OCI-LY1 (cell line): ENCODE measurements around the gene SLC15A5.

ENCODE experiments used
- H2AFZ ChIP-seq: fragments of 200-600 bp; sonication (generic), shearing (Covaris generic); 2 replicates; pipeline ENCODE4 v1.6.0; 2014; ENCODE audit warnings: antibody characterized with exemption, mild to moderate bottlenecking, low read length
- H3F3A ChIP-seq: fragments of 200-600 bp; sonication (generic), shearing (Covaris generic); 2 replicates; pipeline ENCODE4 v1.6.0; 2014; ENCODE audit warnings: mild to moderate bottlenecking, antibody characterized with exemption, low read length, moderate library complexity; ENCODE audit not compliant: insufficient read depth
- H3K27ac ChIP-seq: fragments of 200-600 bp; sonication (generic); 2 replicates; pipeline ENCODE4 v1.5.1; 2014; ENCODE audit warnings: low read length, mixed run types, mild to moderate bottlenecking, low read depth; ENCODE audit not compliant: poor library complexity, severe bottlenecking
- H3K27me3 ChIP-seq: fragments of 200-600 bp; sonication (generic); 2 replicates; pipeline ENCODE4 v1.6.0; 2014; ENCODE audit warnings: antibody characterized with exemption, mild to moderate bottlenecking, low read length, moderate library complexity; ENCODE audit not compliant: insufficient read depth
- H3K36me3 ChIP-seq: fragments of 200-600 bp; sonication (generic); 2 replicates; pipeline ENCODE4 v1.6.1; 2014; ENCODE audit warnings: mild to moderate bottlenecking, antibody characterized with exemption, low read length, moderate library complexity, mixed read lengths; ENCODE audit not compliant: insufficient read depth
- H3K4me1 ChIP-seq: fragments of 200-600 bp; sonication (generic); 2 replicates; pipeline ENCODE4 v1.5.1; 2014; ENCODE audit warnings: mild to moderate bottlenecking, low read length, moderate library complexity; ENCODE audit not compliant: insufficient read depth, severe bottlenecking
- H3K4me2 ChIP-seq: fragments of 200-600 bp; sonication (generic), shearing (Covaris generic); 2 replicates; pipeline ENCODE4 v1.6.1; 2014; ENCODE audit warnings: low read length
- H3K4me3 ChIP-seq: fragments of 200-600 bp; sonication (generic); 2 replicates; pipeline ENCODE4 v1.5.1; 2014; ENCODE audit warnings: low read length, low read depth, mild to moderate bottlenecking, mixed read lengths; ENCODE audit not compliant: poor library complexity, severe bottlenecking
- H3K79me2 ChIP-seq: fragments of 200-600 bp; shearing (Covaris generic); 2 replicates; pipeline ENCODE4 v1.6.1; 2016; ENCODE audit warnings: mixed run types, low read length, mixed read lengths; ENCODE audit not compliant: insufficient read depth
- H3K9ac ChIP-seq: fragments of 200-600 bp; sonication (generic), shearing (Covaris generic); 2 replicates; pipeline ENCODE4 v1.6.1; 2014; ENCODE audit warnings: mild to moderate bottlenecking, low read length, mixed read lengths
- H3K9me2 ChIP-seq: fragments of 200-600 bp; sonication (generic), shearing (Covaris generic); 2 replicates; pipeline ENCODE4 v1.6.1; 2014; ENCODE audit warnings: low read depth, mild to moderate bottlenecking, low read length, mixed read lengths
- H3K9me3 ChIP-seq: fragments of 200-600 bp; shearing (Covaris generic); 2 replicates; pipeline ENCODE4 v1.6.1; 2014; ENCODE audit warnings: low read length, mixed read lengths
- H4K20me1 ChIP-seq: fragments of 200-600 bp; sonication (generic), shearing (Covaris generic); 2 replicates; pipeline ENCODE4 v1.6.0; 2016; ENCODE audit warnings: mild to moderate bottlenecking, low read length; ENCODE audit not compliant: insufficient read depth
- EZH2 ChIP-seq: fragments of 200-600 bp; sonication (generic), shearing (Covaris generic); IDR thresholded peaks from 2 replicates; pipeline ENCODE4 v1.8.0; 2017; ENCODE audit warnings: borderline replicate concordance, mixed run types, mild to moderate bottlenecking, antibody characterized with exemption, low read length, moderate library complexity, mixed read lengths
- TF ChIP-seq, protein P1 (sequence below): fragments of 200-600 bp; sonication (generic), shearing (Covaris generic); IDR thresholded peaks from 2 replicates; pipeline ENCODE4 v1.5.1; 2017; ENCODE audit warnings: mild to moderate bottlenecking, antibody characterized with exemption, low read length, moderate library complexity, mixed read lengths

Gene SLC15A5

DNA sequence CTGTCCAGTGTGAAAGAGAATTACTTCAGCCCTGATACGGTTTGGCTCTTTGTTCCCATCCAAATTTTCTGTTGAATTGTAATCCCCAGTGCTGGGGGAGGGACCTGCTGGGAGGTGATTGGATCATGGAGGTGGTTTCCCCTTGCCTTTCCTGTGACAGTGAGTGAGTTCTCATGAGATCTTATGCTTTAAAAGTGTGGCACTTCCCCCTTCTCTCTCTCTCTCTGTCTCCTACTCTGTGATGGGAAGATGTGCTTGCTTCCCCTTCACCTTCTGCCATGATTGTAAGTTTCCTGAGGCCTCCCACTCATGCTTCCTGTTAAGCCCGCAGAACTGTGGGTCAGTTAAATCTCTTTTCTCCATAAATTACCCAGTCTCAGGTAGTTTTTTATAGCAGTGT lies 5.5 kb upstream of the SLC15A5 start:
- Histone ChIP-seq H3K9me2 (no peaks in the 10 kb centered on the region), H3K36me3 (no peaks in the 10 kb centered on the region), H3K27me3 (no peaks in the 10 kb centered on the region), H2AFZ (no peak overlapping the region), H3F3A (no peaks in the 10 kb centered on the region), H3K9ac (no peak overlapping the region), H3K79me2 (no peaks in the 10 kb centered on the region), H3K4me2 (no peak overlapping the region), H3K4me1 (no peaks in the 10 kb centered on the region), H3K9me3 (no peaks in the 10 kb centered on the region), H3K4me3 (no peak overlapping the region), H3K27ac (no peak overlapping the region), H4K20me1 (no peaks in the 10 kb centered on the region)
- TF ChIP-seq, protein P1, sequence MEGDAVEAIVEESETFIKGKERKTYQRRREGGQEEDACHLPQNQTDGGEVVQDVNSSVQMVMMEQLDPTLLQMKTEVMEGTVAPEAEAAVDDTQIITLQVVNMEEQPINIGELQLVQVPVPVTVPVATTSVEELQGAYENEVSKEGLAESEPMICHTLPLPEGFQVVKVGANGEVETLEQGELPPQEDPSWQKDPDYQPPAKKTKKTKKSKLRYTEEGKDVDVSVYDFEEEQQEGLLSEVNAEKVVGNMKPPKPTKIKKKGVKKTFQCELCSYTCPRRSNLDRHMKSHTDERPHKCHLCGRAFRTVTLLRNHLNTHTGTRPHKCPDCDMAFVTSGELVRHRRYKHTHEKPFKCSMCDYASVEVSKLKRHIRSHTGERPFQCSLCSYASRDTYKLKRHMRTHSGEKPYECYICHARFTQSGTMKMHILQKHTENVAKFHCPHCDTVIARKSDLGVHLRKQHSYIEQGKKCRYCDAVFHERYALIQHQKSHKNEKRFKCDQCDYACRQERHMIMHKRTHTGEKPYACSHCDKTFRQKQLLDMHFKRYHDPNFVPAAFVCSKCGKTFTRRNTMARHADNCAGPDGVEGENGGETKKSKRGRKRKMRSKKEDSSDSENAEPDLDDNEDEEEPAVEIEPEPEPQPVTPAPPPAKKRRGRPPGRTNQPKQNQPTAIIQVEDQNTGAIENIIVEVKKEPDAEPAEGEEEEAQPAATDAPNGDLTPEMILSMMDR: no peak
- TF ChIP-seq EZH2: no peak

DNA sequence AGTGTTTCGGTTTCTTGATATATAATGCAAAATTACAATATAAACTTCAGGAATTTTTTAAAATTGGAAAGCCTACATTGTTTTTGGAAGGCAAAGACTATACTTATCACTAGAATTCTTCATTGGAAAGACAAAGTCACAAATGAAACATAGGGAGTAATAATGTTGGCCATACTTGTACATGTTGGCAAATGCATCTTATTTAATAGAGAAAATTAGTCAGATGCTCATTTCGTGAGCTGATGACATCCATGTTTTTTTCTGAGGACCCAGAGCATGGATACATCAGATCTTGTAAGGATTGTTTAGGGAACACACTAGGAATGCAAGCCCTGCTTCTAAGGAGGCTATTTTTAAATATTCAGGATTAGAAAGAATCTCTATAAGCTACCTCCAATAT lies 4.6 kb upstream of the SLC15A5 start:
- no peak for TF ChIP-seq EZH2
- TF ChIP-seq, protein P1: no peak
- Histone ChIP-seq H2AFZ (no peak overlapping the region), H3K27me3 (no peaks in the 10 kb centered on the region), H4K20me1 (no peaks in the 10 kb centered on the region), H3K9ac (no peak overlapping the region), H3K36me3 (no peaks in the 10 kb centered on the region), H3F3A (no peaks in the 10 kb centered on the region), H3K4me1 (no peaks in the 10 kb centered on the region), H3K27ac (no peak overlapping the region), H3K4me3 (no peak overlapping the region), H3K9me2 (no peaks in the 10 kb centered on the region), H3K9me3 (no peaks in the 10 kb centered on the region), H3K79me2 (no peaks in the 10 kb centered on the region), H3K4me2 (no peak overlapping the region)

GRCh38 chr12:16281157-16281556 lies 3.7 kb upstream of the SLC15A5 start:
- Histone ChIP-seq H3K9ac (no peak overlapping the region), H3K9me3 (no peaks in the 10 kb centered on the region), H3K4me2 (no peak overlapping the region), H4K20me1 (no peaks in the 10 kb centered on the region), H3K27me3 (no peaks in the 10 kb centered on the region), H3K79me2 (no peaks in the 10 kb centered on the region), H3K4me1 (no peaks in the 10 kb centered on the region), H3F3A (no peaks in the 10 kb centered on the region), H3K9me2 (no peaks in the 10 kb centered on the region), H3K4me3 (no peak overlapping the region), H2AFZ (no peak overlapping the region), H3K36me3 (no peaks in the 10 kb centered on the region), H3K27ac (no peak overlapping the region)
- TF ChIP-seq, protein P1: no peak
- no peak for TF ChIP-seq EZH2
